Thyroid gland (tissue), 4 donors: ENCODE results near the gene ARL15. TPM values are rescaled to one million over a fixed set of nuclear protein-coding genes. Genes with fewer than 3 reads are reported as not detected.

Experiments
- DNase-seq, 2 donors: peaks; one replicate each; pipeline ENCODE4 v3.0.0-alpha.2; 2019
- H3K27ac ChIP-seq, 3 donors: fragments of 200-600 bp; sonication (generic); 1 replicate in 2 of 3; 2 replicates in 1 of 3; pipeline ENCODE4 v1.5.1; 2016 to 2019; ENCODE audit warnings: mild to moderate bottlenecking in 1 of 3, moderate library complexity in 1 of 3
- H3K27me3 ChIP-seq: fragments of 200-600 bp; sonication (generic); one replicate; pipeline ENCODE4 v1.5.1; 2019
- H3K36me3 ChIP-seq, 2 donors: fragments of 200-600 bp; sonication (generic); one replicate each; pipeline ENCODE4 v1.5.1; 2016 to 2019
- H3K4me1 ChIP-seq, 2 donors: fragments of 200-600 bp; sonication (generic); one replicate each; pipeline ENCODE4 v1.5.1; 2017 to 2019
- H3K4me3 ChIP-seq, 3 donors: fragments of 200-600 bp; sonication (generic); replicated peaks in 1 of 3; 1 replicate in 2 of 3; 2 replicates in 1 of 3; pipeline ENCODE4 v1.5.1; 2016; ENCODE audit warnings: mild to moderate bottlenecking in 1 of 3
- H3K9me3 ChIP-seq: fragments of 200-600 bp; sonication (generic); one replicate; pipeline ENCODE4 v1.5.1; 2017
- CTCF ChIP-seq, 6 experiments: fragments of 200-600 bp in 3 of 6; fragments of 450-650 bp in 3 of 6; sonication (generic) in 3 of 6; IDR thresholded peaks; one replicate each; pipeline ENCODE4 v1.5.1; 2016 to 2019; ENCODE audit warnings: antibody characterized with exemption in 6 of 6, mild to moderate bottlenecking in 2 of 6, inconsistent platforms in 1 of 6, moderate library complexity in 1 of 6
- POLR2A ChIP-seq, 2 donors: fragments of 450-650 bp; IDR thresholded peaks; one replicate each; pipeline ENCODE4 v1.6.1; 2017; ENCODE audit warnings: antibody characterized with exemption in 2 of 2, mild to moderate bottlenecking in 2 of 2, moderate library complexity in 1 of 2
- WGBS, 2 donors: methylation state at CpG; one replicate each; pipeline ENCODE4 v1.1.5; 2017; 5-methylcytosine and 5-hydroxymethylcytosine counted together
- intact Hi-C: fragments of 100-400 bp; cut with DNase I; formaldehyde crosslinking; loops from one replicate; pipeline ENCODE4 v1.15.1; 2023
- total RNA-seq, 4 donors: library from RNA; depleted of rRNA; stranded (reverse); fragments of >200 nt; gene quantifications; one replicate each; pipeline ENCODE4 v1.2.3, GENCODE V29; 2016

ARL15 gene
- total RNA-seq, 4 donors from 2014 or later = 23.2 to 39.0 (median 29.5) TPM

GRCh38 chr5:53980061-53980460, 330.3 kb downstream of the ARL15 start:
- H3K9me3 ChIP-seq = no peaks in the 10 kb centered on the region
- intact Hi-C loops = no loop called here
- H3K4me3 ChIP-seq = no peak overlapping the region
- H3K4me1 ChIP-seq = no peaks in the 10 kb centered on the region
- no peak for DNase-seq
- no peak overlapping the region for H3K27ac ChIP-seq
- TF ChIP-seq POLR2A (IDR thresholded peaks at IDR 0.05) = no peak
- TF ChIP-seq CTCF (IDR thresholded peaks at IDR 0.05) = no peak
- H3K36me3 ChIP-seq = no peaks in the 10 kb centered on the region
- no peaks in the 10 kb centered on the region for H3K27me3 ChIP-seq

GRCh38 chr5:53974021-53974420, 336.4 kb downstream of the ARL15 start:
- no peak overlapping the region for H3K4me3 ChIP-seq
- WGBS, 2 donors = 88 to 89% methylated on average over 1 of the region's 1 CpG
- no peaks in the 10 kb centered on the region for H3K27me3 ChIP-seq

GRCh38 chr5:53972314-53972713, 338.1 kb downstream of the ARL15 start:
- Histone ChIP-seq H3K27me3 (no peaks in the 10 kb centered on the region), H3K9me3 (no peaks in the 10 kb centered on the region), H3K4me1 (no peaks in the 10 kb centered on the region), H3K4me3 (no peak overlapping the region), H3K36me3 (no peaks in the 10 kb centered on the region), H3K27ac (no peak overlapping the region)
- 95 to 99% methylated on average over 4 of the region's 4 CpGs for WGBS, 2 donors
- no peak for DNase-seq
- intact Hi-C loops = no loop called here
- TF ChIP-seq CTCF (IDR thresholded peaks at IDR 0.05) (no peak), POLR2A (IDR thresholded peaks at IDR 0.05) (no peak)

More at GRCh38 chr5:53974021-53974420, 336.4 kb downstream of the ARL15 start:
- Histone ChIP-seq H3K36me3 (no peaks in the 10 kb centered on the region), H3K4me1 (no peaks in the 10 kb centered on the region), H3K27ac (no peak overlapping the region), H3K9me3 (no peaks in the 10 kb centered on the region)
- TF ChIP-seq POLR2A (IDR thresholded peaks at IDR 0.05) (no peak), CTCF (IDR thresholded peaks at IDR 0.05) (no peak)
- intact Hi-C loops = no loop called here
- peak; percentile 9 to 15 for DNase-seq

GRCh38 chr5:53971551-53971950, 338.8 kb downstream of the ARL15 start:
- intact Hi-C loops = no loop called here
- no peaks in the 10 kb centered on the region for H3K9me3 ChIP-seq
- H3K27ac ChIP-seq = no peak overlapping the region
- TF ChIP-seq POLR2A (IDR thresholded peaks at IDR 0.05) (no peak), CTCF (IDR thresholded peaks at IDR 0.05) (no peak)
- H3K4me1 ChIP-seq = no peaks in the 10 kb centered on the region
- H3K4me3 ChIP-seq = no peak overlapping the region
- no peaks in the 10 kb centered on the region for H3K27me3 ChIP-seq
- no peak for DNase-seq
- H3K36me3 ChIP-seq = no peaks in the 10 kb centered on the region

GRCh38 chr5:53971131-53971530, 339.2 kb downstream of the ARL15 start:
- Histone ChIP-seq H3K27me3 (no peaks in the 10 kb centered on the region), H3K4me1 (no peaks in the 10 kb centered on the region), H3K9me3 (no peaks in the 10 kb centered on the region), H3K27ac (no peak overlapping the region), H3K4me3 (no peak overlapping the region), H3K36me3 (no peaks in the 10 kb centered on the region)
- WGBS, 2 donors = 71 to 77% methylated on average over 2 of the region's 2 CpGs
- DNase-seq = no peak
- no peak for TF ChIP-seq CTCF (IDR thresholded peaks at IDR 0.05)
- no peak for TF ChIP-seq POLR2A (IDR thresholded peaks at IDR 0.05)
- intact Hi-C loops = no loop called here
